Trophoblast cell (in vitro differentiated cells and primary cell): ENCODE results near the gene FAM13C.

ENCODE experiments used
- DNase-seq, 2 donors: peaks; one replicate each; pipeline ENCODE4 v3.0.0-alpha.2; 2016
- H2AFZ ChIP-seq: 2 replicates; pipeline ENCODE4 v1.6.1; 2013; ENCODE audit warnings: low read length, moderate library complexity, mild to moderate bottlenecking; ENCODE audit not compliant: insufficient read depth, poor library complexity
- H2AK5ac ChIP-seq: 2 replicates; pipeline ENCODE4 v1.6.1; 2013; ENCODE audit warnings: mild to moderate bottlenecking, low read length
- H2BK120ac ChIP-seq: 2 replicates; pipeline ENCODE4 v1.6.1; 2013; ENCODE audit warnings: low read length, mild to moderate bottlenecking, moderate library complexity; ENCODE audit not compliant: insufficient read depth, poor library complexity
- H2BK12ac ChIP-seq: 2 replicates; pipeline ENCODE4 v1.6.1; 2013; ENCODE audit warnings: mild to moderate bottlenecking, low read length, moderate library complexity
- H2BK5ac ChIP-seq: 2 replicates; pipeline ENCODE4 v1.6.1; 2013; ENCODE audit warnings: low read length, low read depth, moderate library complexity, mild to moderate bottlenecking; ENCODE audit not compliant: poor library complexity
- H3K14ac ChIP-seq: 2 replicates; pipeline ENCODE4 v1.6.1; 2013; ENCODE audit warnings: mild to moderate bottlenecking, low read length
- H3K18ac ChIP-seq: 2 replicates; pipeline ENCODE4 v1.6.1; 2013; ENCODE audit warnings: mild to moderate bottlenecking, low read length
- H3K23ac ChIP-seq: 2 replicates; pipeline ENCODE4 v1.6.1; 2013; ENCODE audit warnings: low read length
- H3K27ac ChIP-seq: 2 replicates; pipeline ENCODE4 v1.5.1; 2013; ENCODE audit warnings: low read depth, mild to moderate bottlenecking, inconsistent platforms, low read length, moderate library complexity
- H3K27me3 ChIP-seq: 2 replicates; pipeline ENCODE4 v1.6.1; 2013; ENCODE audit warnings: inconsistent platforms, mild to moderate bottlenecking, low read length, moderate library complexity; ENCODE audit not compliant: insufficient read depth
- H3K36me3 ChIP-seq, 2 experiments: 1 replicate in 1 of 2; 2 replicates in 1 of 2; pipeline ENCODE4 v1.6.1; 2013; ENCODE audit warnings: low read length in 2 of 2, mild to moderate bottlenecking in 2 of 2, moderate library complexity in 1 of 2; ENCODE audit not compliant: insufficient read depth in 2 of 2, control insufficient read depth in 1 of 2
- H3K4ac ChIP-seq: 2 replicates; pipeline ENCODE4 v1.6.1; 2013; ENCODE audit warnings: low read depth, mild to moderate bottlenecking, low read length, moderate library complexity
- H3K4me1 ChIP-seq, 2 experiments: 1 replicate in 1 of 2; 2 replicates in 1 of 2; pipeline ENCODE4 v1.6.1; 2013; ENCODE audit warnings: low read length in 2 of 2, mild to moderate bottlenecking in 2 of 2, moderate library complexity in 1 of 2; ENCODE audit not compliant: insufficient read depth in 2 of 2, control insufficient read depth in 1 of 2
- H3K4me2 ChIP-seq: 2 replicates; pipeline ENCODE4 v1.6.1; 2013; ENCODE audit warnings: inconsistent platforms, mild to moderate bottlenecking, low read length, moderate library complexity
- H3K4me3 ChIP-seq: 2 replicates; pipeline ENCODE4 v1.5.1; 2013; ENCODE audit warnings: mild to moderate bottlenecking, low read depth, low read length, inconsistent platforms
- H3K79me1 ChIP-seq: one replicate; pipeline ENCODE4 v1.6.1; 2013; ENCODE audit warnings: low read length
- H3K79me2 ChIP-seq: 2 replicates; pipeline ENCODE4 v1.6.1; 2013; ENCODE audit warnings: low read length, mild to moderate bottlenecking; ENCODE audit not compliant: control insufficient read depth, insufficient read depth, poor library complexity
- H3K9ac ChIP-seq: 2 replicates; pipeline ENCODE4 v1.6.1; 2013; ENCODE audit warnings: mild to moderate bottlenecking, low read length
- H3K9me3 ChIP-seq: 2 replicates; pipeline ENCODE4 v1.6.1; 2013; ENCODE audit warnings: low read depth, mild to moderate bottlenecking, control low read depth, inconsistent platforms, low read length; ENCODE audit not compliant: insufficient read depth
- H4K12ac ChIP-seq: 2 replicates; pipeline ENCODE4 v1.6.1; 2013; ENCODE audit warnings: low read depth, mild to moderate bottlenecking, low read length, moderate library complexity
- H4K8ac ChIP-seq: 2 replicates; pipeline ENCODE4 v1.6.1; 2013; ENCODE audit warnings: low read depth, mild to moderate bottlenecking, low read length, moderate library complexity
- H4K91ac ChIP-seq: one replicate; pipeline ENCODE4 v1.6.1; 2013; ENCODE audit warnings: low read depth, mild to moderate bottlenecking, low read length, moderate library complexity
- WGBS: extraction: QIAGEN DNeasy Blood & Tissue Kit; methylation state at CpG from one replicate; pipeline ENCODE4 v1.1.7; 2013; ENCODE audit warnings: missing lambda C conversion rate; ENCODE audit not compliant: insufficient read length, insufficient coverage; ENCODE audit errors: extremely low coverage; 5-methylcytosine and 5-hydroxymethylcytosine counted together

Gene FAM13C

GRCh38 chr10:59397961-59398360, 35.6 kb upstream of the FAM13C start:
- WGBS, result no CpG with 5 or more reads among the region's 3 CpGs
- Histone ChIP-seq H3K9me3 (no peaks in the 10 kb centered on the region), H4K8ac (no peak overlapping the region), H3K4ac (no peak overlapping the region), H2AK5ac (no peak overlapping the region), H3K23ac (no peak overlapping the region), H2BK5ac (no peak overlapping the region), H3K79me1 (no peaks in the 10 kb centered on the region), H3K4me1 (no peaks in the 10 kb centered on the region), H3K36me3 (no peaks in the 10 kb centered on the region), H3K27me3 (no peaks in the 10 kb centered on the region), H3K79me2 (no peaks in the 10 kb centered on the region), H3K27ac (no peak overlapping the region), H4K91ac (no peak overlapping the region), H3K14ac (no peak overlapping the region), H2AFZ (no peak overlapping the region), H3K9ac (no peak overlapping the region), H3K4me3 (no peak overlapping the region), H3K18ac (no peak overlapping the region), H2BK12ac (no peak overlapping the region), H4K12ac (no peak overlapping the region), H2BK120ac (no peak overlapping the region), H3K4me2 (no peak overlapping the region)
- DNase-seq, result no peak

- no peak overlapping the region for H4K91ac ChIP-seq
- no peak overlapping the region for H2AFZ ChIP-seq
- no peak overlapping the region for H3K18ac ChIP-seq
- no peaks in the 10 kb centered on the region for H3K27me3 ChIP-seq
- DNase-seq, result no peak
- H3K14ac ChIP-seq, result no peak overlapping the region
- no peak overlapping the region for H4K8ac ChIP-seq
- H2BK5ac ChIP-seq, result no peak overlapping the region
- no peak overlapping the region for H3K4me3 ChIP-seq
- no peak overlapping the region for H3K9ac ChIP-seq
- no peak overlapping the region for H3K4me2 ChIP-seq
- H2BK120ac ChIP-seq, result no peak overlapping the region
- no peaks in the 10 kb centered on the region for H3K9me3 ChIP-seq
- no peak overlapping the region for H3K4ac ChIP-seq
- H3K27ac ChIP-seq, result no peak overlapping the region
- H2BK12ac ChIP-seq, result no peak overlapping the region
- H3K36me3 ChIP-seq, result no peaks in the 10 kb centered on the region
- no peaks in the 10 kb centered on the region for H3K79me1 ChIP-seq
- H3K79me2 ChIP-seq, result no peaks in the 10 kb centered on the region
- H4K12ac ChIP-seq, result no peak overlapping the region
- no peaks in the 10 kb centered on the region for H3K4me1 ChIP-seq
- no peak overlapping the region for H3K23ac ChIP-seq
- H2AK5ac ChIP-seq, result no peak overlapping the region
These were observed 33.6 kb upstream of the FAM13C start for GRCh38 chr10:59395984-59396383.

GRCh38 chr10:59393349-59393748, 31.0 kb upstream of the FAM13C start:
- Histone ChIP-seq H3K18ac (no peak overlapping the region), H3K4me2 (no peak overlapping the region), H3K9me3 (no peaks in the 10 kb centered on the region), H3K4ac (no peak overlapping the region), H2AK5ac (no peak overlapping the region), H4K12ac (no peak overlapping the region), H4K8ac (no peak overlapping the region), H3K23ac (no peak overlapping the region), H3K79me2 (no peaks in the 10 kb centered on the region), H3K36me3 (no peaks in the 10 kb centered on the region), H2BK120ac (no peak overlapping the region), H3K4me1 (no peaks in the 10 kb centered on the region), H3K27ac (no peak overlapping the region), H2BK12ac (no peak overlapping the region), H3K14ac (no peak overlapping the region), H2BK5ac (no peak overlapping the region), H4K91ac (no peak overlapping the region), H3K27me3 (no peaks in the 10 kb centered on the region), H3K9ac (no peak overlapping the region), H3K79me1 (no peaks in the 10 kb centered on the region), H2AFZ (no peak overlapping the region), H3K4me3 (no peak overlapping the region)
- DNase-seq, result peak in 1 of 2 donors; percentile 28
- no CpG with 5 or more reads among the region's 1 CpG for WGBS

- H4K91ac ChIP-seq, result no peak overlapping the region
- no peak overlapping the region for H3K4me3 ChIP-seq
- H4K8ac ChIP-seq, result no peak overlapping the region
- no peak overlapping the region for H2BK5ac ChIP-seq
- no peaks in the 10 kb centered on the region for H3K79me2 ChIP-seq
- WGBS, result no CpG with 5 or more reads among the region's 2 CpGs
- H3K14ac ChIP-seq, result no peak overlapping the region
- H3K9me3 ChIP-seq, result no peaks in the 10 kb centered on the region
- no peak overlapping the region for H2AFZ ChIP-seq
- H3K4ac ChIP-seq, result no peak overlapping the region
- H4K12ac ChIP-seq, result no peak overlapping the region
- H2BK120ac ChIP-seq, result no peak overlapping the region
- H3K4me1 ChIP-seq, result no peaks in the 10 kb centered on the region
- no peak overlapping the region for H2AK5ac ChIP-seq
- no peak overlapping the region for H3K9ac ChIP-seq
- no peak overlapping the region for H3K18ac ChIP-seq
- no peak overlapping the region for H3K23ac ChIP-seq
- H3K4me2 ChIP-seq, result no peak overlapping the region
- H3K36me3 ChIP-seq, result no peaks in the 10 kb centered on the region
- no peak overlapping the region for H3K27ac ChIP-seq
- H2BK12ac ChIP-seq, result no peak overlapping the region
- no peaks in the 10 kb centered on the region for H3K79me1 ChIP-seq
- no peaks in the 10 kb centered on the region for H3K27me3 ChIP-seq
- no peak for DNase-seq
These were observed 28.7 kb upstream of the FAM13C start for GRCh38 chr10:59391060-59391459.

GRCh38 chr10:59388671-59388976, 26.3 kb upstream of the FAM13C start:
- no peak overlapping the region for H3K14ac ChIP-seq
- H3K4me1 ChIP-seq, result no peaks in the 10 kb centered on the region
- H3K36me3 ChIP-seq, result no peaks in the 10 kb centered on the region
- H4K91ac ChIP-seq, result no peak overlapping the region
- H3K27me3 ChIP-seq, result no peaks in the 10 kb centered on the region
- H3K18ac ChIP-seq, result no peak overlapping the region
- H2AFZ ChIP-seq, result no peak overlapping the region
- no CpG with 5 or more reads among the region's 1 CpG for WGBS
- H2BK12ac ChIP-seq, result no peak overlapping the region
- no peak overlapping the region for H2BK120ac ChIP-seq
- no peak overlapping the region for H2AK5ac ChIP-seq
- no peak overlapping the region for H3K4me2 ChIP-seq
- H3K27ac ChIP-seq, result no peak overlapping the region
- DNase-seq, result no peak
- no peaks in the 10 kb centered on the region for H3K79me2 ChIP-seq
- no peaks in the 10 kb centered on the region for H3K9me3 ChIP-seq
- no peak overlapping the region for H3K4ac ChIP-seq
- no peak overlapping the region for H3K4me3 ChIP-seq
- H4K8ac ChIP-seq, result no peak overlapping the region
- H3K9ac ChIP-seq, result no peak overlapping the region
- H4K12ac ChIP-seq, result no peak overlapping the region
- no peaks in the 10 kb centered on the region for H3K79me1 ChIP-seq
- no peak overlapping the region for H3K23ac ChIP-seq
- H2BK5ac ChIP-seq, result no peak overlapping the region
